H1 (cell line): ENCODE data around the gene GHRH.

ENCODE experiments used
- CEBPB ChIP-seq: IDR thresholded peaks from 2 replicates; pipeline ENCODE4 v1.6.1; 2012; ENCODE audit warnings: low read depth, low read length
- EP300 ChIP-seq, 2 experiments: IDR thresholded peaks; 1 replicate in 1 of 2; 2 replicates in 1 of 2; pipeline ENCODE4 v1.6.1; 2011 to 2012; ENCODE audit warnings: low read depth in 2 of 2, low read length in 2 of 2, mild to moderate bottlenecking in 2 of 2, borderline replicate concordance in 1 of 2, inconsistent platforms in 1 of 2, moderate library complexity in 1 of 2
- EZH2 ChIP-seq: fragments of 200-600 bp; sonication (generic); IDR thresholded peaks from 2 replicates; pipeline ENCODE4 v1.7.1; 2012; ENCODE audit warnings: low read depth, mild to moderate bottlenecking, moderate library complexity, low read length, inconsistent platforms; ENCODE audit not compliant: severe bottlenecking
- GTF2F1 ChIP-seq: IDR thresholded peaks from 2 replicates; pipeline ENCODE4 v1.6.1; 2012; ENCODE audit warnings: low read depth, low read length, improper control_type of control experiment, borderline replicate concordance
- JUN ChIP-seq: IDR thresholded peaks from 2 replicates; pipeline ENCODE4 v1.6.1; 2011; ENCODE audit warnings: low read depth, mild to moderate bottlenecking, improper control_type of control experiment, low read length
- POLR2A ChIP-seq, 2 experiments: IDR thresholded peaks; 1 replicate in 1 of 2; 2 replicates in 1 of 2; pipeline ENCODE4 v1.6.1; 2011; ENCODE audit warnings: low read depth in 2 of 2, low read length in 2 of 2, mild to moderate bottlenecking in 2 of 2; ENCODE audit errors: control extremely low read depth in 1 of 2
- POLR2AphosphoS5 ChIP-seq: IDR thresholded peaks from 2 replicates; pipeline ENCODE4 v1.6.1; 2011; ENCODE audit warnings: low read depth, low read length
- POU5F1 ChIP-seq: IDR thresholded peaks from 2 replicates; pipeline ENCODE4 v1.6.1; 2011; ENCODE audit warnings: low read depth, mild to moderate bottlenecking, low read length, moderate library complexity
- RAD21 ChIP-seq, 2 experiments: IDR thresholded peaks in 1 of 2; conservative IDR thresholded peaks in 1 of 2; 2 replicates each; pipeline ENCODE4 v1.6.1; 2011; ENCODE audit warnings: low read depth in 2 of 2, low read length in 2 of 2, improper control_type of control experiment in 1 of 2, inconsistent platforms in 1 of 2, mild to moderate bottlenecking in 1 of 2, moderate library complexity in 1 of 2
- TAF1 ChIP-seq: IDR thresholded peaks from 2 replicates; pipeline ENCODE4 v1.6.1; 2011; ENCODE audit warnings: mild to moderate bottlenecking, low read depth, low read length
- TF ChIP-seq, protein P1 (sequence below), 3 experiments: IDR thresholded peaks; 1 replicate in 2 of 3; 2 replicates in 1 of 3; pipeline versions ENCODE4 v1.5.1 to v1.6.1; 2011; ENCODE audit warnings: low read length in 3 of 3, mild to moderate bottlenecking in 3 of 3, inconsistent platforms in 2 of 3, low read depth in 1 of 3, moderate library complexity in 1 of 3; ENCODE audit not compliant: insufficient read depth in 1 of 3; ENCODE audit errors: control extremely low read depth in 1 of 3
- TF ChIP-seq, protein P2 (sequence below): IDR thresholded peaks from 2 replicates; pipeline ENCODE4 v1.6.1; 2012; ENCODE audit warnings: inconsistent platforms

DNA sequence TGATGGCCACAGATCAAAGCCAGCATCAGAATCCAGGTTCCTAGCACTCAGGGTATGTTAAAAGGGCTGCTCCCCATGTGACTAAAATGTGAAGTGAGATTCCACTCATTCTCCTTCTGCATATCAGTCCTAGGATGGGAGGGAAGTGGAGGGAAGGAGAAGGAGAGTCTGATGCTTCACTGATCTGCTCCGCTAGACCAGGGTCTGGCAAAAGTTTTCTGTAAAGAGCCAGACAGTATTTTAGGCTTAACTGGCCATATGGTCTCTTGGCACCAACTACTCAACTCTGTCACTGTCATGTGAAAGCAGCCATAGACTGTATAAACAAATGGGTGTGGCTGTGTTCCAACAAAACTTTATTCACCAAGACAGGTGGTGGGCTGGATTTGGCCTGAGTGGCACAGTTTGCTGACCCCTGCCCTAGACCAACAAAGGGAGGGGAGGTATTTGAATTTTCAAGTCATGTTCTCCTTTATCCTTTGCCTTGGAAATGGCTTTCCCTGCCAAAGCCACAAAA is 22.6 kb downstream of the GHRH start:
- TF ChIP-seq JUN: no peak
- no peak for TF ChIP-seq EZH2
- no peak for TF ChIP-seq TAF1
- no peak for TF ChIP-seq CEBPB
- TF ChIP-seq RAD21 (IDR thresholded peaks at IDR 0.05 in 1 of 2, conservative IDR thresholded peaks at IDR 0.05 in 1 of 2; ENCODE audit: low read depth in 2 of 2, low read length in 2 of 2): no peak
- TF ChIP-seq POU5F1: no peak
- TF ChIP-seq, protein P1, sequence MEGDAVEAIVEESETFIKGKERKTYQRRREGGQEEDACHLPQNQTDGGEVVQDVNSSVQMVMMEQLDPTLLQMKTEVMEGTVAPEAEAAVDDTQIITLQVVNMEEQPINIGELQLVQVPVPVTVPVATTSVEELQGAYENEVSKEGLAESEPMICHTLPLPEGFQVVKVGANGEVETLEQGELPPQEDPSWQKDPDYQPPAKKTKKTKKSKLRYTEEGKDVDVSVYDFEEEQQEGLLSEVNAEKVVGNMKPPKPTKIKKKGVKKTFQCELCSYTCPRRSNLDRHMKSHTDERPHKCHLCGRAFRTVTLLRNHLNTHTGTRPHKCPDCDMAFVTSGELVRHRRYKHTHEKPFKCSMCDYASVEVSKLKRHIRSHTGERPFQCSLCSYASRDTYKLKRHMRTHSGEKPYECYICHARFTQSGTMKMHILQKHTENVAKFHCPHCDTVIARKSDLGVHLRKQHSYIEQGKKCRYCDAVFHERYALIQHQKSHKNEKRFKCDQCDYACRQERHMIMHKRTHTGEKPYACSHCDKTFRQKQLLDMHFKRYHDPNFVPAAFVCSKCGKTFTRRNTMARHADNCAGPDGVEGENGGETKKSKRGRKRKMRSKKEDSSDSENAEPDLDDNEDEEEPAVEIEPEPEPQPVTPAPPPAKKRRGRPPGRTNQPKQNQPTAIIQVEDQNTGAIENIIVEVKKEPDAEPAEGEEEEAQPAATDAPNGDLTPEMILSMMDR (IDR thresholded peaks at IDR 0.05; ENCODE audit: control extremely low read depth in 1 of 3, insufficient read depth in 1 of 3, low read depth in 1 of 3, low read length in 3 of 3): no peak
- TF ChIP-seq POLR2A (IDR thresholded peaks at IDR 0.05; ENCODE audit: control extremely low read depth in 1 of 2, low read depth in 2 of 2, low read length in 2 of 2): no peak
- TF ChIP-seq, protein P2, sequence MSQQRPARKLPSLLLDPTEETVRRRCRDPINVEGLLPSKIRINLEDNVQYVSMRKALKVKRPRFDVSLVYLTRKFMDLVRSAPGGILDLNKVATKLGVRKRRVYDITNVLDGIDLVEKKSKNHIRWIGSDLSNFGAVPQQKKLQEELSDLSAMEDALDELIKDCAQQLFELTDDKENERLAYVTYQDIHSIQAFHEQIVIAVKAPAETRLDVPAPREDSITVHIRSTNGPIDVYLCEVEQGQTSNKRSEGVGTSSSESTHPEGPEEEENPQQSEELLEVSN: no peak
- TF ChIP-seq EP300 (IDR thresholded peaks at IDR 0.05; ENCODE audit: borderline replicate concordance in 1 of 2, low read depth in 2 of 2, low read length in 2 of 2): no peak
- no peak for TF ChIP-seq GTF2F1
- no peak for TF ChIP-seq POLR2AphosphoS5
